ENCODE results near the gene NUCB1. TPM values are rescaled to one million over a fixed set of nuclear protein-coding genes. Genes with fewer than 3 reads are reported as not detected.

NUCB1 gene
- total RNA-seq, 1 experiment from 2014 or later, result 153 TPM

DNA sequence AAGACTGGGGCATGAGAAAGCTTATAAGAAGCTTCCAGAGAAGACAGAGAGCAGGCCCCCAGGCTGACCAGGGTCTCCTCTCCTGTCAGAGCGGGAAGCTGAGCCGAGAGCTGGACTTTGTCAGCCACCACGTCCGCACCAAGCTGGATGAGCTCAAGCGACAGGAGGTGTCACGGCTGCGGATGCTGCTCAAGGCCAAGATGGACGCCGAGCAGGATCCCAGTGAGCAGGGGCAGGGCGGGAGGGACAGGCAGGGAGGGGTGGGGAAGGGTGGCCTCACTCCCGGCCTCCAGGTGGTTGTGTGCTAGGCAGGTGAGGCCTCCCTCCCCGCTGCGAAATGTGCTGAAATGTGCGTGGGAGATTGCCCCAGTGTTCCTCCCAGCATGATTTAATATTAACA is 5.6 kb downstream of the NUCB1 start:
- no peaks in the 10 kb centered on the region for H3K9me3 Mint-ChIP-seq
- CTCF ChIA-PET, result interaction anchor here (0.5 kb wide), 1 partner anchor 187 kb away, joined by 3 read pairs; no protein-coding TSS in a partner anchor
- DNase-seq (ENCODE audit: low spot score), result no peak
- H3K4me3 Mint-ChIP-seq, result no peak overlapping the region
- no peak for TF ChIP-seq ZNF121 (CRISPR knock-in tag; IDR thresholded peaks at IDR 0.05)
- TF ChIP-seq JUN (CRISPR knock-in tag; IDR thresholded peaks at IDR 0.05), result no peak
- no peak for TF ChIP-seq GRHL2 (CRISPR knock-in tag; IDR thresholded peaks at IDR 0.05; ENCODE audit: insufficient replicate concordance, severe bottlenecking)
- TF ChIP-seq FOXJ3 (CRISPR knock-in tag; IDR thresholded peaks at IDR 0.05; ENCODE audit: borderline replicate concordance), result no peak
- no peak for TF ChIP-seq SP1 (CRISPR knock-in tag; conservative IDR thresholded peaks at IDR 0.05)
- no peak for TF ChIP-seq OVOL2 (CRISPR knock-in tag; IDR thresholded peaks at IDR 0.05; ENCODE audit: borderline replicate concordance)
- TF ChIP-seq MXD4 (CRISPR knock-in tag; IDR thresholded peaks at IDR 0.05; ENCODE audit: borderline replicate concordance), result no peak
- no peak for TF ChIP-seq NFATC4 (CRISPR knock-in tag; IDR thresholded peaks at IDR 0.05)
- TF ChIP-seq, protein P1, sequence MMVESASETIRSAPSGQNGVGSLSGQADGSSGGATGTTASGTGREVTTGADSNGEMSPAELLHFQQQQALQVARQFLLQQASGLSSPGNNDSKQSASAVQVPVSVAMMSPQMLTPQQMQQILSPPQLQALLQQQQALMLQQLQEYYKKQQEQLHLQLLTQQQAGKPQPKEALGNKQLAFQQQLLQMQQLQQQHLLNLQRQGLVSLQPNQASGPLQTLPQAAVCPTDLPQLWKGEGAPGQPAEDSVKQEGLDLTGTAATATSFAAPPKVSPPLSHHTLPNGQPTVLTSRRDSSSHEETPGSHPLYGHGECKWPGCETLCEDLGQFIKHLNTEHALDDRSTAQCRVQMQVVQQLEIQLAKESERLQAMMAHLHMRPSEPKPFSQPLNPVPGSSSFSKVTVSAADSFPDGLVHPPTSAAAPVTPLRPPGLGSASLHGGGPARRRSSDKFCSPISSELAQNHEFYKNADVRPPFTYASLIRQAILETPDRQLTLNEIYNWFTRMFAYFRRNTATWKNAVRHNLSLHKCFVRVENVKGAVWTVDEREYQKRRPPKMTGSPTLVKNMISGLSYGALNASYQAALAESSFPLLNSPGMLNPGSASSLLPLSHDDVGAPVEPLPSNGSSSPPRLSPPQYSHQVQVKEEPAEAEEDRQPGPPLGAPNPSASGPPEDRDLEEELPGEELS (CRISPR knock-in tag; IDR thresholded peaks at IDR 0.05), result no peak
- TF ChIP-seq, protein P2, sequence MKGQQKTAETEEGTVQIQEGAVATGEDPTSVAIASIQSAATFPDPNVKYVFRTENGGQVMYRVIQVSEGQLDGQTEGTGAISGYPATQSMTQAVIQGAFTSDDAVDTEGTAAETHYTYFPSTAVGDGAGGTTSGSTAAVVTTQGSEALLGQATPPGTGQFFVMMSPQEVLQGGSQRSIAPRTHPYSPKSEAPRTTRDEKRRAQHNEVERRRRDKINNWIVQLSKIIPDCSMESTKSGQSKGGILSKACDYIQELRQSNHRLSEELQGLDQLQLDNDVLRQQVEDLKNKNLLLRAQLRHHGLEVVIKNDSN (CRISPR knock-in tag; IDR thresholded peaks at IDR 0.05), result no peak
- TF ChIP-seq, protein P3, sequence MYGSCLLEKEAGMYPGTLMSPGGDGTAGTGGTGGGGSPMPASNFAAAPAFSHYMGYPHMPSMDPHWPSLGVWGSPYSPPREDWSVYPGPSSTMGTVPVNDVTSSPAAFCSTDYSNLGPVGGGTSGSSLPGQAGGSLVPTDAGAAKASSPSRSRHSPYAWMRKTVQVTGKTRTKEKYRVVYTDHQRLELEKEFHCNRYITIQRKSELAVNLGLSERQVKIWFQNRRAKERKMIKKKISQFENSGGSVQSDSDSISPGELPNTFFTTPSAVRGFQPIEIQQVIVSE (CRISPR knock-in tag; IDR thresholded peaks at IDR 0.05; ENCODE audit: borderline replicate concordance), result no peak
- no peak for TF ChIP-seq RORB (CRISPR knock-in tag; IDR thresholded peaks at IDR 0.05)
- TF ChIP-seq TEAD1 (CRISPR knock-in tag; IDR thresholded peaks at IDR 0.05), result no peak
- TF ChIP-seq HMGA2 (CRISPR knock-in tag; IDR thresholded peaks at IDR 0.05), result no peak
- TF ChIP-seq ZNF263 (CRISPR knock-in tag; IDR thresholded peaks at IDR 0.05; ENCODE audit: low read depth), result no peak
- TF ChIP-seq, protein P4, sequence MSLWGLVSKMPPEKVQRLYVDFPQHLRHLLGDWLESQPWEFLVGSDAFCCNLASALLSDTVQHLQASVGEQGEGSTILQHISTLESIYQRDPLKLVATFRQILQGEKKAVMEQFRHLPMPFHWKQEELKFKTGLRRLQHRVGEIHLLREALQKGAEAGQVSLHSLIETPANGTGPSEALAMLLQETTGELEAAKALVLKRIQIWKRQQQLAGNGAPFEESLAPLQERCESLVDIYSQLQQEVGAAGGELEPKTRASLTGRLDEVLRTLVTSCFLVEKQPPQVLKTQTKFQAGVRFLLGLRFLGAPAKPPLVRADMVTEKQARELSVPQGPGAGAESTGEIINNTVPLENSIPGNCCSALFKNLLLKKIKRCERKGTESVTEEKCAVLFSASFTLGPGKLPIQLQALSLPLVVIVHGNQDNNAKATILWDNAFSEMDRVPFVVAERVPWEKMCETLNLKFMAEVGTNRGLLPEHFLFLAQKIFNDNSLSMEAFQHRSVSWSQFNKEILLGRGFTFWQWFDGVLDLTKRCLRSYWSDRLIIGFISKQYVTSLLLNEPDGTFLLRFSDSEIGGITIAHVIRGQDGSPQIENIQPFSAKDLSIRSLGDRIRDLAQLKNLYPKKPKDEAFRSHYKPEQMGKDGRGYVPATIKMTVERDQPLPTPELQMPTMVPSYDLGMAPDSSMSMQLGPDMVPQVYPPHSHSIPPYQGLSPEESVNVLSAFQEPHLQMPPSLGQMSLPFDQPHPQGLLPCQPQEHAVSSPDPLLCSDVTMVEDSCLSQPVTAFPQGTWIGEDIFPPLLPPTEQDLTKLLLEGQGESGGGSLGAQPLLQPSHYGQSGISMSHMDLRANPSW (CRISPR knock-in tag; conservative IDR thresholded peaks at IDR 0.05; ENCODE audit: low read depth), result no peak
- TF ChIP-seq ZNF232 (CRISPR knock-in tag; IDR thresholded peaks at IDR 0.05), result no peak
- TF ChIP-seq, protein P5, sequence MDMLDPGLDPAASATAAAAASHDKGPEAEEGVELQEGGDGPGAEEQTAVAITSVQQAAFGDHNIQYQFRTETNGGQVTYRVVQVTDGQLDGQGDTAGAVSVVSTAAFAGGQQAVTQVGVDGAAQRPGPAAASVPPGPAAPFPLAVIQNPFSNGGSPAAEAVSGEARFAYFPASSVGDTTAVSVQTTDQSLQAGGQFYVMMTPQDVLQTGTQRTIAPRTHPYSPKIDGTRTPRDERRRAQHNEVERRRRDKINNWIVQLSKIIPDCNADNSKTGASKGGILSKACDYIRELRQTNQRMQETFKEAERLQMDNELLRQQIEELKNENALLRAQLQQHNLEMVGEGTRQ (CRISPR knock-in tag; IDR thresholded peaks at IDR 0.05), result no peak
- H3K4me1 Mint-ChIP-seq, result peaks cover 6% of the 10 kb centered on the region
- no peaks in the 10 kb centered on the region for H3K27me3 Mint-ChIP-seq (ENCODE audit: low read depth)
- ATAC-seq, result no peak
- peaks cover 45% of the 10 kb centered on the region for H3K36me3 Mint-ChIP-seq
- no peak overlapping the region for H3K27ac Mint-ChIP-seq
- POLR2A ChIA-PET, result no interaction called here

DNA sequence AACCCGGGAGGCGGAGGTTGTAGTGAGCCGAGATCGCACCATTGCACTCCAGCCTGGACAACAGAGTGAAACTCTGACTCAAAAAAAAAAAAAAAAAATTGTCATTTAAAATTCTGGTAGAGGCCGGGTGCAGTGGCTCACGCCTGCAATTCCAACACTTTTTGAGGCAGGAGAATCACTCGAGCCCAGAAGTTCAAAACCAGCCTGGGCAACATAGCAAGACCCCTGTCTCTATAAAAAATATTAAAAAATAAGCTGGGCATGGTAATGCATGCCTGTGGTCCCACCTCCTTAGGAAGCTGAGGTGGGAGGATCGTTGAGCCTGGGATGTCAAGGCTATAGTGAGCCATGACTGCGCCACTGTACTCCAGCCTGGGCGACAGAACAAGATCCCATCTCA is 6.2 kb downstream of the NUCB1 start:
- DNase-seq (ENCODE audit: low spot score) (no peak), ATAC-seq (no peak)
- ChIA-PET CTCF (interaction anchor here (0.7 kb wide), 1 partner anchor 14 kb away, joined by 4 read pairs; no protein-coding TSS in a partner anchor), POLR2A (interaction anchor here (0.7 kb wide), 1 partner anchor 687 kb away, joined by 4 read pairs; no protein-coding TSS in a partner anchor)
- Mint-ChIP-seq H3K9me3 (no peaks in the 10 kb centered on the region), H3K27me3 (ENCODE audit: low read depth) (no peaks in the 10 kb centered on the region), H3K4me3 (no peak overlapping the region), H3K36me3 (peaks cover 50% of the 10 kb centered on the region), H3K4me1 (no peaks in the 10 kb centered on the region), H3K27ac (no peak overlapping the region)
- TF ChIP-seq ZNF219 (CRISPR knock-in tag; IDR thresholded peaks at IDR 0.05; ENCODE audit: borderline replicate concordance) (no peak), ZNF121 (CRISPR knock-in tag; IDR thresholded peaks at IDR 0.05) (peak; percentile 18; the same call in 1 of the 2 replicates), NFATC4 (CRISPR knock-in tag; IDR thresholded peaks at IDR 0.05) (no peak), SP1 (CRISPR knock-in tag; conservative IDR thresholded peaks at IDR 0.05) (no peak), ZNF317 (CRISPR knock-in tag; IDR thresholded peaks at IDR 0.05; ENCODE audit: borderline replicate concordance, low read depth) (no peak), GRHL2 (CRISPR knock-in tag; IDR thresholded peaks at IDR 0.05; ENCODE audit: insufficient replicate concordance, severe bottlenecking) (no peak)
- TF ChIP-seq, protein P6, sequence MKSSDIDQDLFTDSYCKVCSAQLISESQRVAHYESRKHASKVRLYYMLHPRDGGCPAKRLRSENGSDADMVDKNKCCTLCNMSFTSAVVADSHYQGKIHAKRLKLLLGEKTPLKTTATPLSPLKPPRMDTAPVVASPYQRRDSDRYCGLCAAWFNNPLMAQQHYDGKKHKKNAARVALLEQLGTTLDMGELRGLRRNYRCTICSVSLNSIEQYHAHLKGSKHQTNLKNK (CRISPR knock-in tag; IDR thresholded peaks at IDR 0.05), result no peak
- TF ChIP-seq, protein P7, sequence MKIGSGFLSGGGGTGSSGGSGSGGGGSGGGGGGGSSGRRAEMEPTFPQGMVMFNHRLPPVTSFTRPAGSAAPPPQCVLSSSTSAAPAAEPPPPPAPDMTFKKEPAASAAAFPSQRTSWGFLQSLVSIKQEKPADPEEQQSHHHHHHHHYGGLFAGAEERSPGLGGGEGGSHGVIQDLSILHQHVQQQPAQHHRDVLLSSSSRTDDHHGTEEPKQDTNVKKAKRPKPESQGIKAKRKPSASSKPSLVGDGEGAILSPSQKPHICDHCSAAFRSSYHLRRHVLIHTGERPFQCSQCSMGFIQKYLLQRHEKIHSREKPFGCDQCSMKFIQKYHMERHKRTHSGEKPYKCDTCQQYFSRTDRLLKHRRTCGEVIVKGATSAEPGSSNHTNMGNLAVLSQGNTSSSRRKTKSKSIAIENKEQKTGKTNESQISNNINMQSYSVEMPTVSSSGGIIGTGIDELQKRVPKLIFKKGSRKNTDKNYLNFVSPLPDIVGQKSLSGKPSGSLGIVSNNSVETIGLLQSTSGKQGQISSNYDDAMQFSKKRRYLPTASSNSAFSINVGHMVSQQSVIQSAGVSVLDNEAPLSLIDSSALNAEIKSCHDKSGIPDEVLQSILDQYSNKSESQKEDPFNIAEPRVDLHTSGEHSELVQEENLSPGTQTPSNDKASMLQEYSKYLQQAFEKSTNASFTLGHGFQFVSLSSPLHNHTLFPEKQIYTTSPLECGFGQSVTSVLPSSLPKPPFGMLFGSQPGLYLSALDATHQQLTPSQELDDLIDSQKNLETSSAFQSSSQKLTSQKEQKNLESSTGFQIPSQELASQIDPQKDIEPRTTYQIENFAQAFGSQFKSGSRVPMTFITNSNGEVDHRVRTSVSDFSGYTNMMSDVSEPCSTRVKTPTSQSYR (CRISPR knock-in tag; IDR thresholded peaks at IDR 0.05), result no peak

Data from WTC11 (cell line).